Neural crest cell (in vitro differentiated cells): Measurements from ENCODE around the gene SLC1A3. TPM values are rescaled to one million over a fixed set of nuclear protein-coding genes. Genes with fewer than 3 reads are reported as not detected.

Source experiments
- DNase-seq: peaks from one replicate; pipeline ENCODE4 v3.0.0; 2021; ENCODE audit warnings: low read depth, mixed read lengths, low spot score
- H3K27ac Mint-ChIP-seq: one replicate; pipeline ENCODE4 v1.8.0; 2021; ENCODE audit warnings: mild to moderate bottlenecking, mixed read lengths; ENCODE audit not compliant: unreplicated experiment
- H3K27me3 Mint-ChIP-seq: 2 replicates; pipeline ENCODE4 v1.8.0; 2021; ENCODE audit warnings: low read depth, mild to moderate bottlenecking, mixed read lengths
- H3K36me3 Mint-ChIP-seq: 2 replicates; pipeline ENCODE4 v1.8.0; 2021; ENCODE audit warnings: low read depth, mild to moderate bottlenecking, mixed read lengths
- H3K4me1 Mint-ChIP-seq: 2 replicates; pipeline ENCODE4 v1.8.0; 2021; ENCODE audit warnings: mixed read lengths
- H3K4me3 Mint-ChIP-seq: one replicate; pipeline ENCODE4 v1.8.0; 2021; ENCODE audit warnings: mild to moderate bottlenecking, mixed read lengths
- H3K9me3 Mint-ChIP-seq: 2 replicates; pipeline ENCODE4 v1.8.0; 2021; ENCODE audit warnings: mixed read lengths
- total RNA-seq: library from RNA; stranded (reverse); gene quantifications from 2 replicates; pipeline ENCODE4 v1.2.1, GENCODE V29; 2021
- TF ChIP-seq, protein P1 (sequence below): fragments of 200-600 bp; sonication (generic); conservative IDR thresholded peaks from 2 replicates; pipeline ENCODE4 v1.5.0; 2021; ENCODE audit warnings: antibody characterized with exemption, mild to moderate bottlenecking

The SLC1A3 gene
- total RNA-seq, 1 donor from 2014 or later = 26.5 TPM

- H3K9me3 Mint-ChIP-seq = no peaks in the 10 kb centered on the region
- DNase-seq = no peak
- TF ChIP-seq, protein P1, sequence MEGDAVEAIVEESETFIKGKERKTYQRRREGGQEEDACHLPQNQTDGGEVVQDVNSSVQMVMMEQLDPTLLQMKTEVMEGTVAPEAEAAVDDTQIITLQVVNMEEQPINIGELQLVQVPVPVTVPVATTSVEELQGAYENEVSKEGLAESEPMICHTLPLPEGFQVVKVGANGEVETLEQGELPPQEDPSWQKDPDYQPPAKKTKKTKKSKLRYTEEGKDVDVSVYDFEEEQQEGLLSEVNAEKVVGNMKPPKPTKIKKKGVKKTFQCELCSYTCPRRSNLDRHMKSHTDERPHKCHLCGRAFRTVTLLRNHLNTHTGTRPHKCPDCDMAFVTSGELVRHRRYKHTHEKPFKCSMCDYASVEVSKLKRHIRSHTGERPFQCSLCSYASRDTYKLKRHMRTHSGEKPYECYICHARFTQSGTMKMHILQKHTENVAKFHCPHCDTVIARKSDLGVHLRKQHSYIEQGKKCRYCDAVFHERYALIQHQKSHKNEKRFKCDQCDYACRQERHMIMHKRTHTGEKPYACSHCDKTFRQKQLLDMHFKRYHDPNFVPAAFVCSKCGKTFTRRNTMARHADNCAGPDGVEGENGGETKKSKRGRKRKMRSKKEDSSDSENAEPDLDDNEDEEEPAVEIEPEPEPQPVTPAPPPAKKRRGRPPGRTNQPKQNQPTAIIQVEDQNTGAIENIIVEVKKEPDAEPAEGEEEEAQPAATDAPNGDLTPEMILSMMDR = no peak
- peaks cover 11% of the 10 kb centered on the region for H3K4me1 Mint-ChIP-seq
- no peaks in the 10 kb centered on the region for H3K27me3 Mint-ChIP-seq
- peaks cover 6% of the 10 kb centered on the region for H3K36me3 Mint-ChIP-seq
- H3K27ac Mint-ChIP-seq = no peak overlapping the region
- no peak overlapping the region for H3K4me3 Mint-ChIP-seq
Observed at GRCh38 chr5:36665628-36666027, 59.2 kb downstream of the SLC1A3 start.

- Mint-ChIP-seq H3K36me3 (peaks cover 6% of the 10 kb centered on the region), H3K27ac (peak overlapping the region; percentile 53)
Observed at GRCh38 chr5:36666274-36666673, 59.9 kb downstream of the SLC1A3 start.

GRCh38 chr5:36666986-36667385 is 60.6 kb downstream of the SLC1A3 start:
- H3K36me3 Mint-ChIP-seq = peaks cover 6% of the 10 kb centered on the region
- H3K4me1 Mint-ChIP-seq = peaks cover 7% of the 10 kb centered on the region
- DNase-seq = no peak
- H3K27ac Mint-ChIP-seq = no peak overlapping the region
- TF ChIP-seq, protein P1 = no peak
- H3K9me3 Mint-ChIP-seq = no peaks in the 10 kb centered on the region
- no peak overlapping the region for H3K4me3 Mint-ChIP-seq
- H3K27me3 Mint-ChIP-seq = no peaks in the 10 kb centered on the region

More at GRCh38 chr5:36666274-36666673, 59.9 kb downstream of the SLC1A3 start:
- TF ChIP-seq, protein P1 = no peak
- Mint-ChIP-seq H3K4me1 (peaks cover 11% of the 10 kb centered on the region), H3K27me3 (no peaks in the 10 kb centered on the region), H3K4me3 (no peak overlapping the region), H3K9me3 (no peaks in the 10 kb centered on the region)
- DNase-seq = no peak

- Mint-ChIP-seq H3K27me3 (no peaks in the 10 kb centered on the region), H3K9me3 (no peaks in the 10 kb centered on the region), H3K4me1 (no peaks in the 10 kb centered on the region), H3K4me3 (no peak overlapping the region), H3K36me3 (peaks cover 2% of the 10 kb centered on the region), H3K27ac (no peak overlapping the region)
- TF ChIP-seq, protein P1 = no peak
- no peak for DNase-seq
Observed at GRCh38 chr5:36667824-36668223, 61.4 kb downstream of the SLC1A3 start.

DNA sequence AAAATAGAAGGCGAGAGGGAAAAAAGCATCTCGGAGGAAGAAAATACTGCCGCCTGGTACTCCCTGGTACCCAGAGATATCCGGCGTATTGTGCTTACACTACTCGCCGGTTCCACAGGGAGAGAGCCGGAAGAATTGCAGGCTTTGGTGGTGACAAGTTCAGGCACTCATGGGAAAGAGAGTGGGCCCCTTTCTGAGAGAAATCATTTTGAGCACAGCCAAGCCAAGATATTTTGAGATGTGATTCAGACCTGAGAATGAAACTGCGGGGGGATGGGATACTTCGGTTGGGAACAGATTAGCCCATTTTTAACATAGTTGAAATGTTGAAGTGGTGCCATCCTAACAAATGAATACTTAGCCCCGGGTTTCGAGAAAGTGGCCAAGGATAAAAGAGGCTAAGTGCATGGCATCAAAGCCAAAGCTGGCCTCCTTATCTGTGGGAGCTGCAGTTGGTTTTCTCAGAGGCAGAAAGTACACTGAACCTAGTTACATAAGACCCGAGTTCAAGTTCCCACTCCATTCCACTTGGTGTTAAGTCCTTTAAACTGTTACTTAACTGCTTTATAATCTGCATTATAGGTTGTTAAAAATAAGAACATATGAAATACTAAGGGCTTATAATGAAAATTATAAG is 62.7 kb downstream of the SLC1A3 start:
- H3K4me1 Mint-ChIP-seq = no peaks in the 10 kb centered on the region
- DNase-seq = no peak
- no peaks in the 10 kb centered on the region for H3K36me3 Mint-ChIP-seq
- TF ChIP-seq, protein P1 = no peak
- no peak overlapping the region for H3K4me3 Mint-ChIP-seq
- no peaks in the 10 kb centered on the region for H3K9me3 Mint-ChIP-seq
- no peaks in the 10 kb centered on the region for H3K27me3 Mint-ChIP-seq
- H3K27ac Mint-ChIP-seq = no peak overlapping the region
